HG03520 (cell line): ENCODE measurements around the gene GNAS-AS1.

Experiments
- ATAC-seq: cut with Tn5 transposase; IDR thresholded peaks from one replicate; pipeline ENCODE4 v1.9.1; 2021; ENCODE audit warnings: mild to moderate bottlenecking, moderate library complexity; ENCODE audit not compliant: unreplicated experiment

GNAS-AS1 gene

DNA sequence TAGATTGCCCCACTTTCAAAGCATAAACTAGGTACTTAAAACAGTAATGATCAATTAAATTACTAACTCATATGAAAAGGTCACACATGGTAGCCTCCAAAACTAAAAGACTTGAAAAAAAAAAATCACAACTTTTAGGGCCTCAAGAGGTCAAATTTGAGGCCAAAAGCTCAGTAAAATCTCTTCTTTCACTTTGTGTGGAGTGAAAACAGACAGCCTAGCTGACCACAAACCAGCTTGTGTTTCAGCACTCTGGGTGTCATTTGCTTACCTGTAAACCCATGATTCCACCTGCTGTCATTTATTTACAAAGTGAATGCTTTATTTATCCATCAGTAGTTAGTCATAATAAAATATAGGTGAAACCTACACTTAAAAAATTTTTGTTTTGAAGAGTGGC, 35.8 kb upstream of the GNAS-AS1 start:
- no peak for ATAC-seq

DNA sequence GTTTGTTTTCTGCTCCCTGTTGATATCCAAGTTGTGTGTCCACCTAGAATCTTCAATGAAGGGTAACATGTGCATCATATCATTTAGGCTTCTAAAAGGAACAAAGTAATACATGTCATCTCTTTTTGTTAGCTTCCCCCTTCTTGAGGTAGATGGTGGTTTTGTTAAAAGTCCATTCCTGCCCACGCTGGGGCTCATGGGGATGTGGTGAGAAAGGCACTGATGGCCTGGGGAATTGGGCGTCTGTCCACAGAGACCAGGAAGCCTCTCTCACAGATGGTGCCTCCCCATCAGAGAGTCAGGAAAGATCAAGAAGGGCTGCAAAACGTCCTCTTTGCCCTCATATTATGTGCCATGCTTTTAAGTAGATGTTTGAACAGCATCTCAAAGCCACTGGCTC, 34.3 kb upstream of the GNAS-AS1 start:
- no peak for ATAC-seq

GRCh38 chr20:58883241-58883691, 32.6 kb upstream of the GNAS-AS1 start:
- no peak for ATAC-seq

DNA sequence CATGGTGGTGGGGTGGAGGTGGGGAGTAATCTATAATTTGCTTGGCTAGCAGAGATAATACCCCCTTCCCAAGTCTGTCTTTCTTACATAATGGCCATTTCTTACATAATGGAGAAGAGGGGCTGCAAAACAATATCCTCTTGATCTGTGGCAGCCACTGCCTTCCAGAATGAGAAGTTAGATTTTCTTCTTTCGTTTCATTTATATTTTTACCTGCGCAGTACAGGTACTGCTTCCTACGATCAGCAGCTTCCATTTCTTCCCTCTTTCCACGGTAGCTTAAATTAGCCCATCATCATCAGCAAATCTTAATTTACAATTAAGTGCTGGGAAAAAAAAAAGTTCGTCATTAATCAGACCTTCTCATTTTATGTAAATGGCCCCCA, 32.0 kb upstream of the GNAS-AS1 start:
- ATAC-seq, result no peak

DNA sequence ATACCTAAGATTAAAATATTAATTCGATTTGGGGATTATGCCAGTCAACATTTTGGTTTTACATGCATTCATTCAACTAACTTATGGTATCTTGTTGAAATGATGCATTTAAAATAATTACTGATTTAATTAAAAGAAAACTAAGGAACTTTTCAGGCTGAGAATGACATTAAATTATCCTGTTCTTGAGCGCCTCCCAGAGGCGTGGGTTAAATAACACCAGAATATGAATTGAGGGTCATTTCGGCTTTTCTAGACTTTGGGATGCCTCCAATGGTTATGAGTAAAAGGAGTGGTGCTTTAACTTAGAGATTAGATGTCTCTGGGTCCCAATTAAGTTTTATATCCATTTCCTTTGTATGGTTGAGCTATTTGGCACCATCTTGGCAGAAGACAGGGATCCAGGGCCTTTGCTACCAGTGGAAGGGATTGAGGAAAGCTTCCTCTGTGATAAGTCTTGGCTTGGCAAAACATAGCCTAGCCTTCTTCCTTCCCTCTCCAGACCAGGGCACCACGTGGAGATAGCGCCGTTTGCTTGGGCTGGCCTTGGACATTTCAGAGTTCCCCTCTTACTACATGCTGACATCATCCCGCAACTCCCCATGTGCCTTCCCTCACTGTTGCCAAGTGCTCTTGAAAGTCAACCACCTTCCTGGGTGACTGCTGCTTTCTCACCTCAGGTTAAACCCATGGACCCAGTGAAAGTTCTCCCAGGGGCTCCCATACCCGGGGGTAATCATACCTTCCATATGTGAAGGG, 30.5 kb upstream of the GNAS-AS1 start:
- no peak for ATAC-seq

DNA sequence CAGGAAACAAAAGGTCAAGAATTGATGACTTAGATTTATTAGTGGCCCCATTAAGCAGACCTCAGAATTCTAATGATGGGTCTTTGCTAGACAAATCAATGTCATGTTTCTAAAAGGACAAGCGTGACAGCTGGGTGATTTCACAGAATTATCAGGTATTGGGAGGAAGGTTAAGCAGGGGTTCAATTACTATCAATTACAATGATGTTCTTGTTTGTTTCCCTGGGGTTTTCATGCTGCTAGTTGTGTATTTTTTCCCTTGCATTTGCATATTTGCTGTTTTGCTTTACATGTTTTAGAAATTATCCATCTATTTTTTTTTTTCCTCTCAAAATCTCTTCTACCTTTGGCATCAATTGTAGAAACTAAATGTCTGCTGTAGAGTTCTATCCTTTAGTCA, 29.7 kb upstream of the GNAS-AS1 start:
- no peak for ATAC-seq

- no peak for ATAC-seq
These were observed 27.7 kb upstream of the GNAS-AS1 start for GRCh38 chr20:58878399-58878798.

- no peak for ATAC-seq
These were observed 27.3 kb upstream of the GNAS-AS1 start for GRCh38 chr20:58877976-58878360.

DNA sequence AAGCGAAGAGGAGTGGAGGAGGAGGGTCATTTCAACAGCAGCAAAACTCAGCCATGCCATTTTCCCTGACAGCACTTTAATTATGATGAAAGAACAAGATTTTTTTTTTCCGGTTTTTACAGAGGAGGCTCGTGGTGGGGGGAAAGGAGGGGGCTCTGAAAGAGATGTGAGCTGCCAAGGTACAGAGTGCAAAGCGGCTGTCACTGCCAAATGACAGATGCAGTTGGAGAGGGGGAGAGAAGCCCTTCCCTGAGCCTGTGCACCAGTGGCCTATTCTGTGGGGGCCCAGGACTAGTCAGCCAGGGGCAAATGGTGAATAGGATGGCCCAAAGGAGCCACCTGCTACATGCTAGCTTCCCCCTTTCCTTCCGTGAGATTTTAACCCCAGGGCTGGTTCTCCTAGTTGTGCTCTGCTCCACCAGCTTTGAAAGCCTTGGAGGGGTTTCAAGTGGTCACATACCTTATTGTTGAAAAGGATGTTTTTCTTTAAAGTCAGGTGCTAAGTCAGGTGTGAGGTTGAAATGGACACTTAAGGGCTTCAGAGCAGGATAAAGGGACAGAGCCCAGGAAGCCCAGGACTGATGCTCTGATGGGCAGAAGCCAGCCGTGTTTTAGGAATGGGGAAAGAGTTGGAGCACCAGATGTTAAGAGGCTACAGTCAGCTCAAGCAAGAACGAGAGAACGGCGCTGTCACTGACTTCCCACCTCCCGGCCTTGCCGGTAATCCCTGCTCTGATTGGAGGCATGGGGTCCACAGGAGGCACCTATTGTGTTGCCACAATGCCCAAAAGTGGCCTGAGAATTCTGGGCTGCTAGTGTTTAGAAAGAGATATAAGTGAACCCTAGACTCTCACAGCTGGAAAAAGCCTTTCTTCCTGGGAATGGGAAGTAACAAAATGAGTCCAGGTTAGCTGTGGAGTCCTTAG, 26.6 kb upstream of the GNAS-AS1 start:
- no peak for ATAC-seq

DNA sequence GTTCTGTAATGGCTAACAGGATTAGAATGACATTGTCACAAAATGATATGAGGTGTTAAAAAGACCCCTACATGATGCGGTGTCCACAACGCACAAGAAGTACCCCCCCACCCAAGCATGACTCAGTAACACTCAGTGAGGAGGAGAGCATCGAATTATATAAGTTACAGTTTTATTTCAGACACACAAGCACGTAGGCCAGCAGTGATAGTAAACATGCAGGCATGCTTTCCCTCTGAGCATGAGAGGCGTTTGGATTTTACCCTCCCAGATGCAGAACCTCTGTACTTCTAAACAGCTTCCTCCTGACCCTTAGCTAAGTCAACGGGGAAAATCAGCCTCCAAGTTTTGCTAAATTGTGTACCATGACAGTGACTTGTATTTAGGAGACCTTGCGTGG, 25.7 kb upstream of the GNAS-AS1 start:
- ATAC-seq, result no peak

DNA sequence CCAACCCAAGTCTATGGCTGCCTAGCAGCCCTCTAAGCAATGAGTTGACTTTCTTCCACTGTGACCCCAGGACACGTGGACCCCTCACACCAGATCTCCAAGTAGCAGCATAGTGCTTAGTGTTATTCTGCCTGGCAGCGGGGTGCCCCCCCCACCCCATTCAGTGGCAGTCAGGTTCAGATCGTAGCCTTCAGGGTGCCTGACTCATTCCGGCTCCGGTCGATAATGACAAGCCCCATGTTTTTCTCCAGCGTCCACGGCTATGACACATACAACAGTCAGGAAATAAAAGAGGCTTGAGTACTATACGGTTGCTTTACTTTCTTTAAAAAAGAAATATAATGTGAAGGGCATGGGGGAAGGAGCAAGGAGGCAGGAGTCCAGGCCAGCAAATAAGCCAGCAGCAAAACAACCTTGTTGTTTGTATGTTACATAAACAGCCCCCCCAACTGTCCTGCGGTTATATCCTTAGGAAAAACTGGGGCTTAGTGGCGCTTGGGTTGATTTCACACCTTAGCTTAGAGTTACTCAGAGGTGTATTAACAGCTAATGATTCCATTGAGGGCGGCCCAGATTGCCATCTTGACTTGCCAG, 24.9 kb upstream of the GNAS-AS1 start:
- no peak for ATAC-seq

DNA sequence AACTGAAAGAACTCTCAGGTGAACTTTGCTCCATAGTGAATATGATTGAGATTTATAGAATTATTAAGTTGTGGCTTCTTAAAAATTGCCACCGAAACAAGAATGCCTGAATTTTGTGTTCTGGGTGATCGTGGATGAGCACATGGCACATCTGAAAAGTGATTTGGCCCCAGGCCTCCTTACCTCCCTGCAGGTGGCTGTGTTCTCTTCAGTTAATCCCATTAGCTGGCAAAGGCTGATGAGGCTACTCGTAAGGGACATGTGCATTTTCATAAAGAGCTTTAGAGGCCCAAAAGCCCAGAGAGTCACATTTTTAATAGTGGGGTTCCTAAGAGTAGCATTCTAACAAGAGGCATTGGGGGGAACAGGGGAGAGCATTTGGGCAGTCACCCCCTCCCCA, 24.4 kb upstream of the GNAS-AS1 start:
- ATAC-seq, result no peak

- no peak for ATAC-seq
These were observed 23.8 kb upstream of the GNAS-AS1 start for GRCh38 chr20:58874469-58874868.

DNA sequence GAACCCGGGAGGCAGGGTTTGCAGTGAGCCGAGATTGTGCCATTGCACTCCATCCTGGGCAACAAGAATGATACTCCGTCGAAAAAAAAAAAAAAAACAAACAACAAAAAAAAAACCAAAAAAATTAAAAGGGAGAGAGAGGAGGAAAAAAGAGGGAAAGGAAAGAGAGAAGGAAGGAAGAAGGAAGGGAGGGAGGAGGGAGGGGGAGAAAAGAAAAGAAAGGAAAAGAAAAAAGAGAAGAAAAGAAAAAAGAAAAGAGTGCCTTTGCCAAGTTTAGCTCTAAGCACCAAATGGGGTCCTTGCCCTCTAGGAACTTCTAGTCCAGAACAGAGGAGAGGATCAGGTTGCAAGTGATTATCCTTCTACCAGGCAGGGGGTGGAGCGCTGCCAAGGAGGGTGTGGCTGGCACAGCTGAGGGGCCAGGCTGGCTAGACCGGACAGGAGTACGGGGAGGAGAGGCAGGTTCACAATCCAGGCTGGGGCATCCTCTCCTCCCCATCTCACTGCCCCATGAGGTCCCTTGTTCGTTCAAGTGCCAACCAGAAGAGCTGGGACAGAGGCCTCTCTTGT, 20.9 kb upstream of the GNAS-AS1 start:
- no peak for ATAC-seq

GRCh38 chr20:58870293-58871014, 19.8 kb upstream of the GNAS-AS1 start:
- no peak for ATAC-seq

GRCh38 chr20:58869662-58870227, 19.0 kb upstream of the GNAS-AS1 start:
- no peak for ATAC-seq

DNA sequence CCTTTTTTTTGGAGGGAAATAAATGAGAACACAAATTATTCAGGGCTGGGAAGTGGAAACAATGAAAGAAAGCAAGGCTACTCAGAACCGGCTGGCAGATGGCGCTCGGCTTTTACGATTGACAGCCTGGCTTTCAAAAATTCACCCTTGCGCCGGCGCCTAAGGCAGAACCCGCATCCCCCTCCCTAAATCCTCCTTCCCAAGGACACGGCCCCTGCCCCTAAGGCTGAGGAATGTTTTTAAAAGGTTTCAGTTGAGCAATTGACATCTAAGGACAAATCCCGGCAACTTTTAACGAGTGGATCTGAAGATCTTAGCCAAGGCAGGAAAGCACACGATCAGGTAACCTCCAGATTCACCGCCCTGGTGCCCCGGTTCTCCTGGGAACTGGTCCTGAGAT, 18.1 kb upstream of the GNAS-AS1 start:
- ATAC-seq, result no peak

DNA sequence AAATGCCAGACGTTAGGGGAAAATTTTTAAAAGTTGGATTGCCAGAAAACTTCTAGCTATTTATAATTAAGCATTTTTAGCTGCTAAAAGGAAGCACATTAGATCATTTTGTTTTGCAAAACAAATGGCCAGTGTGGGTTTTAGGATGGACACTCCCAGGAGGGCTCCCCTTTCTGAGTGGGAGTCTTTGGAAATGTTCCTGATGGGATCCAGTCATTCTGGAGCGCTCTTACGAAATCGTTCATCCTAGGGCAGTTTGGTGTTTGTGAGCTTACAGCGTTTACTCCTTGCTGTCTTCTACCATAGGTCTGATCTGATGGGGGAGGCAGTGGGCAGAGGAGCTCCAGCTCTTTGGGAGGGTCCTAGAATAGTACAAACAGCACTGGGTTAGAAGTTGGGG, 16.5 kb upstream of the GNAS-AS1 start:
- no peak for ATAC-seq

GRCh38 chr20:58865843-58866242, 15.1 kb upstream of the GNAS-AS1 start:
- ATAC-seq, result no peak

DNA sequence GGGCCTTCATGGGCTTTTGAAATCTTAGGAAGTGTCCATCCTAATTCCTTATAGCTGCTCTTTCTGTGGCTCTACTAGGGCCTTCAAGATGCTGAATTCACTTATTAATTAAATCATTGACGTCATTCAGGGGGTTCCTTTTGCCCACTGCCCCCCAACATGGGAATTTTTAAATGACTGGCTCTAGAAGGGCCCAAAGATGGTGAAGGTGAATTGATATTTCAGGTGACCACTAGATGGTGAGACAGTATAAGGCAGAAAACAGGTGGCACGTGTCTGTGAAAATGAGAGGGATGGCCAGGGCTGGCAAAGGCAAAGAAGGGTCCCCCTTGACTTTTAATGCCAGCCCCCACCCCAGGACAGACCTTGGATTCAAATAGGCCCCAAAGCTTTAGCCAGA, 13.6 kb upstream of the GNAS-AS1 start:
- no peak for ATAC-seq
